ENCODE measurements around the gene DSN1.

Gene DSN1

GRCh38 chr20:36744764-36745191, 28.8 kb downstream of the DSN1 start:
- Histone ChIP-seq H3K9me3 (ENCODE audit: low read length) (no peaks in the 10 kb centered on the region), H4K20me1 (ENCODE audit: insufficient read depth, low read length) (no peaks in the 10 kb centered on the region), H3K27me3 (ENCODE audit: insufficient read depth, low read length) (no peaks in the 10 kb centered on the region), H3K27ac (ENCODE audit: low read depth, low read length, poor library complexity, severe bottlenecking) (no peak overlapping the region), H3F3A (ENCODE audit: insufficient read depth, low read length) (no peaks in the 10 kb centered on the region), H2AFZ (ENCODE audit: low read length) (no peak overlapping the region), H3K36me3 (ENCODE audit: insufficient read depth, low read length) (no peaks in the 10 kb centered on the region), H3K4me3 (ENCODE audit: low read depth, low read length, poor library complexity, severe bottlenecking) (peak overlapping the region; percentile 85), H3K9me2 (ENCODE audit: low read depth, low read length) (no peaks in the 10 kb centered on the region), H3K4me1 (ENCODE audit: insufficient read depth, low read length, severe bottlenecking) (peaks cover 18% of the 10 kb centered on the region), H3K79me2 (ENCODE audit: insufficient read depth, low read length) (no peaks in the 10 kb centered on the region), H3K9ac (ENCODE audit: low read length) (peak overlapping the region; percentile 69), H3K4me2 (ENCODE audit: low read length) (peak overlapping the region; percentile 97)
- TF ChIP-seq CTCF (IDR thresholded peaks at IDR 0.05; ENCODE audit: low read length) (no peak), EZH2 (IDR thresholded peaks at IDR 0.05; ENCODE audit: borderline replicate concordance, low read length) (no peak)

GRCh38 chr20:36744243-36744642, 29.3 kb downstream of the DSN1 start:
- H3K4me3 ChIP-seq (ENCODE audit: low read depth, low read length, poor library complexity, severe bottlenecking), result no peak overlapping the region
- no peak overlapping the region for H3K9ac ChIP-seq (ENCODE audit: low read length)
- no peak for TF ChIP-seq CTCF (IDR thresholded peaks at IDR 0.05; ENCODE audit: low read length)

GRCh38 chr20:36742558-36742957, 31.0 kb downstream of the DSN1 start:
- Histone ChIP-seq H3K9ac (ENCODE audit: low read length) (no peak overlapping the region), H4K20me1 (ENCODE audit: insufficient read depth, low read length) (no peaks in the 10 kb centered on the region), H3K9me2 (ENCODE audit: low read depth, low read length) (no peaks in the 10 kb centered on the region), H3K27me3 (ENCODE audit: insufficient read depth, low read length) (no peaks in the 10 kb centered on the region), H3K4me2 (ENCODE audit: low read length) (no peak overlapping the region), H3K9me3 (ENCODE audit: low read length) (no peaks in the 10 kb centered on the region), H3K36me3 (ENCODE audit: insufficient read depth, low read length) (no peaks in the 10 kb centered on the region), H3K4me3 (ENCODE audit: low read depth, low read length, poor library complexity, severe bottlenecking) (no peak overlapping the region), H2AFZ (ENCODE audit: low read length) (no peak overlapping the region), H3K79me2 (ENCODE audit: insufficient read depth, low read length) (no peaks in the 10 kb centered on the region), H3F3A (ENCODE audit: insufficient read depth, low read length) (no peaks in the 10 kb centered on the region), H3K27ac (ENCODE audit: low read depth, low read length, poor library complexity, severe bottlenecking) (no peak overlapping the region), H3K4me1 (ENCODE audit: insufficient read depth, low read length, severe bottlenecking) (peaks cover 18% of the 10 kb centered on the region)
- no peak for TF ChIP-seq EZH2 (IDR thresholded peaks at IDR 0.05; ENCODE audit: borderline replicate concordance, low read length)
- TF ChIP-seq CTCF (IDR thresholded peaks at IDR 0.05; ENCODE audit: low read length), result no peak

More at GRCh38 chr20:36744243-36744642, 29.3 kb downstream of the DSN1 start:
- Histone ChIP-seq H3K9me3 (ENCODE audit: low read length) (no peaks in the 10 kb centered on the region), H3K27ac (ENCODE audit: low read depth, low read length, poor library complexity, severe bottlenecking) (no peak overlapping the region), H3K4me2 (ENCODE audit: low read length) (peak overlapping the region; percentile 97; the same call in 1 of the 2 replicates), H4K20me1 (ENCODE audit: insufficient read depth, low read length) (no peaks in the 10 kb centered on the region), H3K4me1 (ENCODE audit: insufficient read depth, low read length, severe bottlenecking) (peaks cover 18% of the 10 kb centered on the region), H3K9me2 (ENCODE audit: low read depth, low read length) (no peaks in the 10 kb centered on the region), H3K36me3 (ENCODE audit: insufficient read depth, low read length) (no peaks in the 10 kb centered on the region), H2AFZ (ENCODE audit: low read length) (no peak overlapping the region), H3F3A (ENCODE audit: insufficient read depth, low read length) (no peaks in the 10 kb centered on the region), H3K79me2 (ENCODE audit: insufficient read depth, low read length) (no peaks in the 10 kb centered on the region), H3K27me3 (ENCODE audit: insufficient read depth, low read length) (no peaks in the 10 kb centered on the region)

Measured in OCI-LY1 (cell line).